Measurements from ENCODE around the gene PACC1. TPM values are rescaled to one million over a fixed set of nuclear protein-coding genes. Genes with fewer than 3 reads are reported as not detected.

The PACC1 gene
- total RNA-seq, 1 experiment from 2014 or later = 37.5 TPM

GRCh38 chr1:212458817-212459216 is 44.1 kb upstream of the PACC1 start:
- intact Hi-C loops (cut with micrococcal nuclease) = loop anchor here (5.0 kb wide), 2 partner anchors 323 to 447 kb away; no protein-coding TSS in a partner anchor
- Histone ChIP-seq H3K9me2 (replicated peaks; ENCODE audit: low read length) (no peaks in the 10 kb centered on the region), H3F3A (ENCODE audit: low read length, unreplicated experiment) (no peaks in the 10 kb centered on the region), H2AFZ (ENCODE audit: low read length) (no peak overlapping the region), H3K27me3 (ENCODE audit: low read length) (no peaks in the 10 kb centered on the region), H3K4me3 (ENCODE audit: low read length) (no peak overlapping the region), H3K36me3 (ENCODE audit: low read depth, low read length) (no peaks in the 10 kb centered on the region), H3K27ac (ENCODE audit: low read length) (no peak overlapping the region), H3K9me3 (ENCODE audit: low read length) (no peaks in the 10 kb centered on the region), H3K9ac (ENCODE audit: low read length) (no peak overlapping the region), H3K4me1 (ENCODE audit: insufficient read depth, low read length) (peaks cover 3% of the 10 kb centered on the region; the same call in 1 of the 2 replicates), H3K4me2 (ENCODE audit: low read length) (no peak overlapping the region), H4K20me1 (ENCODE audit: low read length) (no peaks in the 10 kb centered on the region), H3K79me2 (ENCODE audit: low read length) (no peaks in the 10 kb centered on the region)
- ATAC-seq (no peak), DNase-seq (no peak)
- ChIA-PET POLR2A (ENCODE audit: unreplicated experiment) (no interaction called here), CTCF (interaction anchor here (0.5 to 0.7 kb wide), 2 partner anchors 11 to 107 kb away, joined by 3 to 16 read pairs; no protein-coding TSS in a partner anchor)
- TF ChIP-seq EZH2 (IDR thresholded peaks at IDR 0.05; ENCODE audit: low read length, unreplicated experiment) (no peak), CTCF (conservative IDR thresholded peaks at IDR 0.05; ENCODE audit: low read depth, low read length) (no peak), EZH2phosphoT487 (IDR thresholded peaks at IDR 0.05; ENCODE audit: borderline replicate concordance, low read length) (no peak)
- no TSS peak for BruUV-seq (replicated peaks)

- CTCF ChIA-PET = interaction anchor here (0.5 to 1.4 kb wide), 6 partner anchors 12 to 422 kb away, joined by 3 to 6 read pairs (median 3); partner anchors contain the start of genes DTL and INTS7
- intact Hi-C loops (cut with micrococcal nuclease) = loop anchor here (5.0 kb wide), 2 partner anchors 324 to 446 kb away; no protein-coding TSS in a partner anchor
Observed at GRCh38 chr1:212457740-212458338, 43.2 kb upstream of the PACC1 start.

More at GRCh38 chr1:212457740-212458338, 43.2 kb upstream of the PACC1 start:
- peaks cover 3% of the 10 kb centered on the region; the same call in 1 of the 2 replicates for H3K4me1 ChIP-seq (ENCODE audit: insufficient read depth, low read length)
- POLR2A ChIA-PET (ENCODE audit: unreplicated experiment) = interaction anchor here (0.7 kb wide), 1 partner anchor 151 kb away, joined by 3 read pairs; the partner anchor contains the start of gene ATF3
- ATAC-seq (no peak), DNase-seq (peak; percentile 91)
- H3K4me3 ChIP-seq (ENCODE audit: low read length) = no peak overlapping the region
- H3K27ac ChIP-seq (ENCODE audit: low read length) = no peak overlapping the region
- H3K9me2 ChIP-seq (replicated peaks; ENCODE audit: low read length) = no peaks in the 10 kb centered on the region
- no peak overlapping the region for H3K9ac ChIP-seq (ENCODE audit: low read length)
- H4K20me1 ChIP-seq (ENCODE audit: low read length) = no peaks in the 10 kb centered on the region
- H3K9me3 ChIP-seq (ENCODE audit: low read length) = no peaks in the 10 kb centered on the region
- BruUV-seq (replicated peaks) = no TSS peak
- H3K36me3 ChIP-seq (ENCODE audit: low read depth, low read length) = no peaks in the 10 kb centered on the region
- H2AFZ ChIP-seq (ENCODE audit: low read length) = no peak overlapping the region
- H3K79me2 ChIP-seq (ENCODE audit: low read length) = no peaks in the 10 kb centered on the region
- H3K27me3 ChIP-seq (ENCODE audit: low read length) = no peaks in the 10 kb centered on the region
- no peak overlapping the region for H3K4me2 ChIP-seq (ENCODE audit: low read length)
- H3F3A ChIP-seq (ENCODE audit: low read length, unreplicated experiment) = no peaks in the 10 kb centered on the region
- no peak for TF ChIP-seq EZH2phosphoT487 (IDR thresholded peaks at IDR 0.05; ENCODE audit: borderline replicate concordance, low read length)
- peak; percentile 95 for TF ChIP-seq CTCF (conservative IDR thresholded peaks at IDR 0.05; ENCODE audit: low read depth, low read length)
